Adipose tissue (tissue), 3 donors: ENCODE results near the gene TMEM212. TPM values are rescaled to one million over a fixed set of nuclear protein-coding genes. Genes with fewer than 3 reads are reported as not detected.
"Not testable (repeated sequence)": the region's sequence is repeated elsewhere in the genome, so short reads cannot be mapped to it uniquely, and the experiment has no call there.

Experiments
- H3K27ac ChIP-seq: one replicate; pipeline ENCODE4 v1.5.1; 2013; ENCODE audit warnings: low read depth, low read length
- WGBS, 3 donors: extraction: QIAGEN DNeasy Blood & Tissue Kit; methylation state at CpG; one replicate each; pipeline ENCODE4 v1.1.7; 2013; 5-methylcytosine and 5-hydroxymethylcytosine counted together
- polyA plus RNA-seq, 3 donors: library from polyadenylated mRNA; stranded (reverse); fragments of 200-250 nt; gene quantifications; one replicate each; pipeline ENCODE4 v1.2.3, GENCODE V29; 2013
- donor health status: healthy with polysubstance abuse.
- donor health status: Bipolar disorder and iron deficiency.
- donor health status: healthy.

TMEM212 gene
- polyA plus RNA-seq, 3 donors: not detected

DNA sequence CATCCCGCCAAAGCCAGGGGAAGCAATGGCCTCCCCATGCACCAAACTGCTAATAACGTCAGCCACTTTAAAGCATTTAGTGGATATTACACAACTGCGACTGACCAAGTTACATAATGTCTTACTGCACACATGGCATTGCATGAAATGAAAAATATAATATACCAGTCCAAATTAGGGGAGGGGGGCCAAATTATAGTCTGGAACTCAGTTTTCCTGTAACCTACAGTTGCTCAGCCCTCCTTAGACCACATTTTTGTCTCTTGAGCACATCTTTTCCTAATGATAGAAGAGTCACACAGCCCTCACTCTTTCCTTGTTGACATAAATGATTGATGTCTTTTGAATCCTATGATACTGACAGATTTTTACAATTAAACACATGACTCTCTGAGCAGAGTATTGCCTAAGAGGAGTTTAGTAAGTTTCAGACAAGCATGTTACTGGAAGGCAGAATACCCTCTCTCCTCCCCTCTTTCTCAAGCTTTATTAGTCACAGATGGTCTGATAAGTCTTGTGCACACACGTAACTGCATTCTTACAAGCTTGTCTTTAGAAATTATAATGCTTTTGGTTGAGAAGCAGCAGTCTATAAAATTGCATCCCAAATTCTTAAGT is 31.7 kb upstream of the TMEM212 start:
- WGBS, 3 donors: 22 to 73% (median 33%) methylated on average over 4 of the region's 4 CpGs
- no peak overlapping the region for H3K27ac ChIP-seq

DNA sequence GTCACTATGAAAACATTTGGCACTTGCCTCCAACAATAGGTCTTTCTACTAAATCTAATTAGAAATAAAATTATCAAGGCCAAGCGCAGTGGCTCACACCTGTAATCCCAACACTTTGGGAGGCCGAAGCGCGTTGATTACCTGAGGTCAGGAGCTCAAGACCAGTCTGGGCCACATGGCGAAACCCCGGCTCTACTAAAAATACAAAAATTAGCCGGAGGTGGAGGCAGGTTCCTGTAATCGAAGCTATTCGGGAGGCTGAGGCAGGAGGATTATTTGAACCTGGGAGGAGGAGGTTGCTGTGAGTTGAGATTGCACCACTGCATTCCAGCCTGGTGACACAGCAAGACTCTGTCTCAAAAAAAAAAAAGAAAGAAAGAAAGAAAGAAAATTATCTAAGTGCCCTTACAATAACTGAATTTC is 31.2 kb upstream of the TMEM212 start:
- WGBS, 3 donors: 91 to 97% (median 95%) methylated on average over 9 of the region's 9 CpGs
- H3K27ac ChIP-seq: no peak overlapping the region

DNA sequence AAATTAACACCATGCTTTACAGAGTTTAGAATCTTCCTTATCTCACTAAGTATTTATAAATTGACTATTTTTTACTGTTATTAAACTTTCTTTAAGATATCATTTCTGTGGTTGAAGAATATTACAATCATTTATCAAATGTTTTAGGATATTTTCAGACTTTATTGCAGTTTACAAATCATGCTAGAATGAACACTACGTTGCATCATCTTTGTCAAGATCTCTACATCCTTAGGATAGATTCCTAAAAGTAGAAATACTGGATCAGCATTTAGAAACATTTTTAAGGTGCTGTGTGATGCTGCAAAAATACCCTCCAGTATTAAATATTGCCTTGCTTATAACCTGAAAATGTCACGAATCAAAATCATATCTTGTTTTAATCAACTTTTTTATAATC is 30.3 kb upstream of the TMEM212 start:
- WGBS, 3 donors: 84 to 96% (median 85%) methylated on average over 2 of the region's 2 CpGs

DNA sequence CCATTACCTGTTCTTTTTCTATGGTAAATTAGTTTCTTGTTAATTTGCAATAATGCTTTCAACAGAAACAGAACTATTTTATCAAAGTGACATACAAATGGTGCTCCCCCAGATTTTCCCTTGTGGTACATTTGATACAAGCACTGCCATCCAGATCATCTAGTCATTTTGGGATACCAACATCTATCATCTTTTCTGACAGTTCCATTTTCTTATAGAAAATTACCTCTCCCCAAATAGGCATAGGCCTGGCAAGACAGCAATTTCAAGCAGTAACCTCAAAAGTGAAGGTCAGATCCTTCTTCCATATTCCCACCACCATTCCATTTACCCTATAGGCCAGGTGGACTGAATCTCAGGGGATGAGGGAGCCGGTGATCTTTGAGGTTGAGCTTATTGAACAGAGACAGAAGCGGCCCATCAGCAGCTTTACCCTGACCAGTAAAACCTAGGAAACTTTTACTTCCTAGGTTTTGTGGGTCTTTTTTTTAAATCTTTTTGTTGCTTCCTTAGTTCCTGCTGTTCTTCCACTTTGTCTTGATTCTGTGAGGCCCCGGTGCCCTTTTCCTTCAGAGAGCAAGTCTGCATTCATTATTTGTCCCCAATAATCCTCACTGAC is 29.8 kb upstream of the TMEM212 start:
- 78 to 96% (median 79%) methylated on average over 3 of the region's 3 CpGs for WGBS, 3 donors
- peak overlapping the region; percentile 15 for H3K27ac ChIP-seq

More for the DNA sequence above, 30.3 kb upstream of the TMEM212 start:
- H3K27ac ChIP-seq: no peak overlapping the region

DNA sequence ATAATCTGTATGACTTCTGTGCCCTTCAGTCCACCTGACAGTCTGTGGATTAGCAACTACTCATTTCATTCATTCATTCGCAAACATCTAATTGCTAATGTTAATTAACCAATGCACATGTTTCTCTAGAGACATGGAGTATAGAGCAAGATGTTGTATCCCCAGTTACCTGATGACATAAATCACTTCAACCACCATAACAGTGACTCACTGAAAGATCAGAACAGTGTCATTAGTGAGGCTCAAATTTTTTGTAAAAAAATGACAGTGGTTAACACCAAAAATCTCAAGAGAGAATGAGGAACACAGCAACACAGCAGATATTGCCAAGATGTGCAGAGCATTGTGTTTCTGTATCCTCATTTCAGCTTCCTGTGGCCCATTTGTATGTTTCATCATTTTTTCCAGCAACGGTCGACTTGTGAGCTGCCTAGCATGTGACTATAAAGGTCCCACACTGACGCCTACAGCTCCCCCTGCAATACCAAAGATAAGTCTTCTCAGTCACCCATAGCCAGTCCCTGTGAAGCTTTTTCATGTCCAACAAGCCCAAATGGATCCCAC is 29.2 kb upstream of the TMEM212 start:
- 38 to 67% (median 45%) methylated on average over 4 of the region's 4 CpGs for WGBS, 3 donors
- H3K27ac ChIP-seq: peak overlapping the region; percentile 15

DNA sequence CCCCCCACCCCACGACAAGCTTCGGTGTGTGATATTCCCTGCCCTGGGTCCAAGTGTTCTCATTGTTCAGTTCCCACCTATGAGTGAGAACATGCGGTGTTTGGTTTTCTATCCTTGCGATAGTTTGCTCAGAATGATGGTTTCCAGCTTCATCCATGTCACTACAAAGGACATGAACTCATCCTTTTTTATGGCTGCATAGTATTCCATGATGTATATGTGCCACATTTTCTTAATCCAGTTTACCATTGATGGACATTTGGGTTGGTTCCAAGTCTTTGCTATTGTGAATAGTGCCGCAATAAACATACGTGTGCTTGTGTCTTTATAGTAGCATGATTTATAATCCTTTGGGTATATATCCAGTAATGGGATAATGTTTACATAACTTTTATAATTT is 28.5 kb upstream of the TMEM212 start:
- H3K27ac ChIP-seq: not testable (repeated sequence)
- WGBS, 3 donors: 93 to 98% (median 97%) methylated on average over 6 of the region's 6 CpGs

DNA sequence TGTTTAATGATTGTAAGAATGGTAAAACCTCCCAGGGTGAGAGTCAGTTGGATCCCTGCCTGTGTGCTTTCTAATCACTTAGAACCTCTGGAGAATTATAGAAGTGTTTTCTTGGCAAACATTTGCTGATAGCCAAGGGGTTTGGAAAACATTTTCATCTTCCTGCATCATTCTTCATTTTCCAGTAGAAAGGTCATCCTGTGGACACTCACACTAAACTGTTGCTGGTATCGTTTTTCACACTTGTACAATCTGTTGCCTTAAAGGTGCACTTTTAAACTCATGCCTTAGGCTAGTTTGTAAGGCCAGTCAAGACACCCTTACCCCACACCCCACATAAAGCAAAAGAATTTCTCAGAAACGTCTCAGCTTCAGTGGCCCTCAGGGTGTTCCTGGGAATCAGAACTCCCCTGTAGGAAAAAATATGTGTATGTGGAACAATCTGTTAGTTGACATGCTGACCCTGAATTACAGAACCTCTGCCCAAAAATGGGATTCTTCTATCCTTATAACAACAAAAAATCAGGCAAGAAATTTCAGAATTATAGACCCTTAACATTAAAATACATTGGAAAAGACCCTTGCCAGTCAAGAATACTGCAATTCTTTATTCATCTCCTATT is 27.1 kb upstream of the TMEM212 start:
- WGBS, 3 donors: 11 to 51% (median 42%) methylated on average over 2 of the region's 2 CpGs
- H3K27ac ChIP-seq: no peak overlapping the region

DNA sequence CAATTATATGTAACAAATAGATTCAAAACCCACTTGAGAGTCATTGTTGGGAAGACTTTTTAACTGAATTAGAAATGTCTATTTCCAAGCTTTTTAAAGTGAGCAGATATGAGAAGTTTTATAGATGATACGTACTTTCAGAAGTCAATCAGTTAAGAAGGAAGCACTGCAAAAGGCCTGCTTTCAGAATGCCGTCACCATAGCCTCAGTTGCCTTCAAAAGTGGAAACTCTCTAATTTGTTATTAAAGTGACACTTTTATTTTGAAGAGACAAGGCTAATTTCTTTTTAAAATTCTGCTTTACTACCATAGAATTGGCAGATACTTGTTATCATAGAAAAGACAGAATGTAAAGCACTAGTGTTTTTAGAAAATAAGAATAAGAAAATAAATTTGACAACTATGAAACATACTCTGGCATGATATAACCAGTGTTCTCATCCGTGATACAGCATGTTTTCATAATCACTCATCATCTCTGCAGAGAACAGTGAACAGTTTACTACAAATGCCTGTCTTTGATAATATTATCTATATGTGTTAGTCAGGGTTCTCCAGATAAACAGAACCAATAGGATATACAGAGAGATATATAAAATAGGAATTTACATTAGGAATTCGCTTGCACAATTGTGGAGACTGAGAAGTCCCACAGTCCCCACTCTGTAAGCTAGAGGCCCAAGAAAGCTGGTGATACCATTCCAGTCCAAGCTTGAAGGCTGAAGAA is 25.9 kb upstream of the TMEM212 start:
- H3K27ac ChIP-seq: no peak overlapping the region
- WGBS, 3 donors: 83 to 94% (median 85%) methylated on average over 4 of the region's 4 CpGs

DNA sequence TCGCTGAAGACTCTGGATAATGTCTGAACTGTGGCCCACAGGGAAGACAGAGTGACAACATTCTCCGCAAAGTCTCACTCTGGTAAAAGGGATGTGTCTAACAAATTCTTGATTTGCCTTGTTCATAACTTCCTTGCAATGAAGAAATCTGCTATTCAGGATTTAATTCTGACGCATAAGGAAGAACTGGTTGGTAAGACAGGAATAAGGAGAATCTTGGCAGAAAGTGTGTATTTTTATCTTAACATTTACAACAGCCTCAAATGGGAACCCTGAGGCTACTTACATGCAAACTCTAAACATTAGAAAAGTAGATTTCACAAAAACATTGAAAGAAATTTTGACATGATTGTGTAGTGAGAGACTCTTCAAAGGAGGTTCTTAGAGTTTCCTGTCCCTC is 22.1 kb upstream of the TMEM212 start:
- H3K27ac ChIP-seq: no peak overlapping the region
- WGBS, 3 donors: 66 to 88% (median 81%) methylated on average over 3 of the region's 3 CpGs

DNA sequence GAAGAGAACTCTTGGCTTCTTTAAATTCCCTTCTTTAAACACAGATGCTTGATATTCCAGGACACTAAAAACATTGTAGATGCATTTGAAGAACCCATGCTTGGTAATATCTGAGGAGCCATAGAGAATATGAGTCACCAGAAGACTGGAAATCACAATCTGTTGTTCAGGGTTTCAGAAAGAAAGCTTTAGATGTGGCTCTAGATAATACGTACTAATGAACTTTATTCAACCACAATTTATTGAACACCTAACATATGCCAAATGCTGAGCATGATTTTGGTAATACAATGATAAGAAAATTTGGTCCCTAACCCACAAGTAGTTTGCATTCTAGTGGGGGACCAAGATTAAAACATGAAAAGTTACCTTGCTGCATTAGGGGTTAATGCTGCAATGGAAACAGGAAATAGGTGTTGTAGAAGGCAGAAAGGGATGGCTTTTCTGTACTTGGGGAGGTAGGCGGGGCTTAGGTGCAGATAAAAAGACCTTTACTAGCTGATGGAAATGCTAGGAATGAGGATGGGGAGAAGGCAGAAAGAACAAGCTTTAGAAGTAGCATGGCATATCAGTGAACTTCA is 21.3 kb upstream of the TMEM212 start:
- H3K27ac ChIP-seq: no peak overlapping the region
- WGBS, 3 donors: 41 to 68% (median 46%) methylated on average over 2 of the region's 2 CpGs

DNA sequence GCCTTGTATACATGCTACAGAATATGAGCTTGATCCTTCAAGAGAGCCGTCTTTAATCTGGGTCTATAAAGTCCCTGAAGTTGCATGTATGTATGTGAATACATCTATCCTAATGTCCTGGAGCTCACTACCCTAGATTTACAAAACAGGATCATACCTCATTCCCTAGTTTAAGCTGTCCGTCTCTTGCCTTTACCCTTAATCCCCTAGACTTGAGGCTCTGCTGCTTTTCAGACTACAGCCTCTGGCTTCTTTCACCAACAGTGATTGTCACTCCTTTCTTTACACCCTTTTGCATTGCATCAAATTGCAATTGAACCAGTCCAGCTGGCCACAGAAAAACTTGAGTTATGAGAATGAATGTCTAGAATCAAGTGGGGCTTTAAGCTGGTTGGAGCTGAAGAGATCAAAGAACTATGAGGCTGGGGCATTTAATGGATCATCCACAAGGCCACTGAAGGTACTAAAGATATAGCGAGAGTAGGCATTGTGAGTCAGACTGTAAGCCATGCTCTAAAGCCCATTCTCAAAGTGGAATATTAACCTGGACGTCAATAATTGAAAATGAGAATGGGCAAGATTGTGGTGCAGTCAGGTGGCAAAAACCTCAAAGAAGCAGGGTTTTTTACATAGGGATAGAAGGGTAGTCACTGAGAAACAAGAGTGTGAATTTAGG is 20.6 kb upstream of the TMEM212 start:
- 73 to 81% (median 73%) methylated on average over 4 of the region's 4 CpGs for WGBS, 3 donors

DNA sequence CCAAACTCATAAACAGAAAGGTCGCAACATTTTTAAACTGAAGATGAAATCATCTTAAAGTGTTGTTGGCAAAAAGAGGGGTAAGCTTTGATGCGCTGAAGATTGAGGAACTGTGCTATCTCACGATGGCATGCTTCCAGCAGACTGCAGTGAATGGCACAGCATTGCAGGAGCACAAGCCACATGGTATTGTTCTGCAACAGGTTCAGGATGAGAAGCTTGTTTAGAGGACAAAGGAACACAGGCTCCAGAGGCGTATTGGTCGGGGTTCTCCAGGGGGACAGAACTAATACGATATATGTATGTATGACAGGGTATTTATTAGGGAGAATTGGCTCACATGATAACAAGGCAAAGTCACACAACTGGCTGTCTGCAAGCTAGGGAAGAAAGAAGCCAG is 19.0 kb upstream of the TMEM212 start:
- WGBS, 3 donors: 40 to 76% (median 46%) methylated on average over 6 of the region's 6 CpGs
- H3K27ac ChIP-seq: no peak overlapping the region

More for the DNA sequence above, 20.6 kb upstream of the TMEM212 start:
- no peak overlapping the region for H3K27ac ChIP-seq

DNA sequence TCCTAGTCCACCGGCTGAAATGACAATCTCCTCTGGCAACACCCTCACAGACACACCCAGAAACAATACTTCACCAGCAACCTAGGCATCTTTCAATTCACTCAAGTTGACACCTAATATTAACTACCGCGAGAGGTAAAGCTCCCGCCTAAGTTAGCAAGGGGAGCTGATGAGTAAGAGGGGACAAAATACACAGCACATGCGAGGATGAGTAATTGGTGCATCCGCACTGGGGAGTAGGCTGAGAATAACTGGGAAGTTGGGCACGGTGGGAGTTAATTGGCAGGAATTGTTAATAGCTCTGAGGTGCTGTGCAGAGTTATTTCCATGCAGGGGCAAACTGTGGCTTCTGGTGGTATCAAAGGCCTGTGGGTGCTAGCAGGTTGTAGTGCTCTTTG is 18.3 kb upstream of the TMEM212 start:
- 70 to 88% (median 81%) methylated on average over 7 of the region's 7 CpGs for WGBS, 3 donors
- H3K27ac ChIP-seq: no peak overlapping the region

DNA sequence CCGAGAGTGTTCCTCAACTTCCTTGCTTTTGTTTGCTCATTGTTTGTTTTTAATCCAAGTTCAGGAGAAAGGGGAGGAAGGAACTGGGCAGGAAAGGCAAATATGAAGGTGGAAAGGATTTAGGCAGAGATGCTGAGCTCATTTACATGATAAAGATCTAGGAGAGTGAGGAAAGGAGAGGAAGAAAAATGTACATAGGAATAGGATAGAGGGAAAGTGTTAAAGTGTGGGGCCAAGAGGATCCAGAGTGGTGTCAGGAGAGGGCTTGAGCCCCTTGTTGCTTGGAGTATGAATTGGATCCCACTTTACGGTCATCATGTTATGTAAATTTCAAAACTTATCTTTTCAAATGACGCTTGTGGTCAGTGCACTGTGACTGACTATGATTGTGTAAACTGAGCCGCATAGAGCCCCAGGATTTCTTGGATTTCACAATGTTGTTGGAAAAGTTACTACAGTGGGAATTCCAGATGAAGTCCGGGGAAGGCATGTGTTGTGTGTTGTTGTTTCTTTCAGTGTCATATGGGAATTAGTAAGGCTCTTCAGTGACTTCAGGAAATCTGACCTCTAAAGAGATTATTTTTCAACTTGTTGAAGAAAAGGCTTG is 17.8 kb upstream of the TMEM212 start:
- no peak overlapping the region for H3K27ac ChIP-seq
- WGBS, 3 donors: 40 to 69% (median 40%) methylated on average over 5 of the region's 5 CpGs

DNA sequence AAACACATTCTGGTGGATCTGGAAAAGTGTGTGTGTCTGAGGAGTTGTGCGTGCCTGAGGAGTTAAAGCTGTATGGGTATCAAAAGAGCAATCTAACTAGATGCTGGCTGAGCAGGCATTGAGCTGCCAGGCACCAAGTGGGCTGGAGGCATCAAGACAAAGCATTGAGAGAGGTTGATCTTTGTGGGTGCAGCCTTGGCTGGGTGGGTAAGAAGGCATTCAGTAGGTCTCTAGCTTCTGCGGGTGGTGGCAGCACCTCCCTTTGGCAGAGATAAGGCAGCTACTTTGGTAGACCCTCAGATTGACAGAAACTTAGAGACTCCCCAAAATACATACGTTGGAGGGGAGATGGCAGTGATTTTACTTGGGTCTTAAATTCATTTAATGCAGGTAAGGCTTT is 15.8 kb upstream of the TMEM212 start:
- 95 to 96% (median 95%) methylated on average over 3 of the region's 3 CpGs for WGBS, 3 donors
- H3K27ac ChIP-seq: no peak overlapping the region

DNA sequence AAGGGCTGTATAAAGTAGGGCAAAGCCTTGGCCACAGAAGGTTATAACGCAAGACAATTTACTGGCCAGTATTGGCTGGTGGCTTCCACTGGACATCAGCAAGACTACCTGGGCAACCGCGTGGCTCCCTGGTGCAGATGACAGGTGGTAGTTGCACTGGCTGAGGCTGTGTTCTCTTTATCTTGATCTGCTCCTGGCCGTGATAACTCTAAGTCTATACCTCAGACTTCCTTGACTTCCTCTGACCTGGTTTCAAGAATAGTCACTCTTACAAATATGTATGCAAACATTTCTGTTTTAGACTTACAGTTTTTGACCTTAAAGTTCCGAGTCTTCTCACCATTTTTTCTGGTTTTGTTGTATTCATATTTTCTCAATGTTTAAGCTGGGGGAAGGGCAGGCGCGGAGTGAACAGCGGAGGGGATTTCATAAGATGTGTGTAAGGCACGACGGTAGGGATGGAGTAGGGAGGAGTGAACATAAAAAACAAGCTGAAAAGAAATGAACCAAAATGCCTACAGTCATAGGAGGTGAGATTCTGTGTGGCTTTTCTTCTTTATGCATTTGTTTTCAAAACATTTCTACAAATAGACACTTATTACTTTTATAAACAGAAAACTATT is 15.2 kb upstream of the TMEM212 start:
- no peak overlapping the region for H3K27ac ChIP-seq
- 62 to 83% (median 69%) methylated on average over 10 of the region's 10 CpGs for WGBS, 3 donors
